ENCODE data around the gene RNF19B.
A peak's percentile ranks its signal among the peaks of the same experiment; 100 is the strongest.

Gene RNF19B

DNA sequence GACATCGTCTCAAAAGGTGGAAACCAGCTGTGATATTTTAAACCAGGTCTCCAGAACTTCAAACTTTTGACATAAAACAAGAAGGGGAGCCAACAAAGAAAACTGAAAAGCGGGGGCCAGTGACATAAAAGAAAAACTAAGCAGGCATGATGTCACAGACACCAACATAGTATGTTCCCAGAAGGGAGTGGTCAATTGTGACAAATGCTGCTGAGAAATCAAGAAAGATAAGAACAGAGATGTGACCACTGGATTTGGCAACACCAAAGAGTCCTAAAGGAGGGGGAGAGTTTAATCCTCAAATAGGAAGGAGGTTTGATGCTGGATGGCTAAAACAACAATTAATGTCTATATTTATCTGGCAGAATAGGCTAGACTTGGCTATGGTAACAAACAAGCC, 2.3 kb upstream of the RNF19B start:
- DNase-seq (ENCODE audit: low spot score), result no peak

GRCh38 chr1:32965251-32965747, 690 bp upstream of the RNF19B start:
- DNase-seq (ENCODE audit: low spot score), result no peak

DNA sequence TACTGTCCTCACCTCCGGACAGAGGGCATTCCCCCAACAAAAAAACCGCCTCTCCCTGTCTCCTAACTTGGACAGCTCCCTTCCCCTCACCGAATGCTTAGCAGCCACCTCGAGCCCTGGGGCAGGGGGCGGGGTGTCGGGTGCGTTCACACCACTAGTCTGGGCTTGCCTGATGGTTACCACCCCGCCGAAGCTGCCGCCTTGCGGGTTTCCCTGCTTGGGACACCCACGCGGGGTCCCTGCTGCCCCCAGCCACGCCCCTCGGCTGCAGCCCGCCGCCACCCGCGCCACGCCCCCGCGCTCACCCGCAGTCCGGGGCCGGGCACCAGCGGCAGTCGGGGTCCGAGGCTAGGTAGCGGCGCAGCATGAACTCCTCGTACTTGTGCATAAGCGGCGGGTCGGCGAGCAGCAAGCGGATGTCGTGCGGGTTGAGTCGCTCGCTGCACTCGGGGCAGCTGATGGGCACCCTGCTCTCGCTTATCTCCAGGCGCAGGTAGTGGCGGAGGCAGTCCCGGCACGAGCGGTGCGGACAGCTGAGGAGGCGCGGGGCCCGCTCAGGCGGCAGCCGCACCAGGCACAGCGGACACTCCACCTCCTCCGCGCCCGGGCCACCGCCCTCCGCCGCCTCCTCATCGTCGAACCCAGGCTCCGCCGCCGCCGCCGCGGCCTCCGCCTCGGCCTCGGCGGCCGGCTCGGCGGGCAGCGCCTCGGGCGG, 706 bp downstream of the RNF19B start:
- DNase-seq (ENCODE audit: low spot score), result peak; percentile 73

DNA sequence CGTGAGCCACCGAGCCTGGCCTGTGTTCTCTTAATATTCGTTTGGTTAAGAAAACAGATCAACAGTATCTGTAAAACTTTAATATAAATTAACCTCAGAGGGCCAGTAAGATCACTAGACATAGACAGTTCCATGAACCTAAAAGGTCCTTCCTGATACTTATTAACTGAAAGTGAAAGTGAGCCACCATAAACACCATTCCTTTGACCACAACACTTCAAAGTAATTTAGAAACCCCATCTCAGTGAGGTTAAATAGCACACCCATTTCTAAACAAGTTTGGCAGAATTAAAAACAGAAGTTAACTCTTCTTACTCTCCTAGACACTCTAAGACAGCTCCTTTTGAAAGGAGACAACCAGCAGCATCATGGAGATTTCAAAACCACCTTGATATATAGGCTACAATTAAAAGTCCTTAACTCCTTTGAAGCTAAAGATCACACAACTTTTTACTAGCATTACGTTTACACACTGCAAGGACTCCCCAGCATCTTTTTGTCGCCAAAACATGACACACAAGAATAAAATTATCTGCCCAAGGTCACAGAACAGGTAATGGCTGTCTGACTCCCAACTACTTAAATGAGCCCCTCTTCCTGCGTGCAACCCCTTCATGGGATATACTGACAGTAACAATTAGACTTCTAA, 2.2 kb downstream of the RNF19B start:
- DNase-seq (ENCODE audit: low spot score), result peak; percentile 38

DNA sequence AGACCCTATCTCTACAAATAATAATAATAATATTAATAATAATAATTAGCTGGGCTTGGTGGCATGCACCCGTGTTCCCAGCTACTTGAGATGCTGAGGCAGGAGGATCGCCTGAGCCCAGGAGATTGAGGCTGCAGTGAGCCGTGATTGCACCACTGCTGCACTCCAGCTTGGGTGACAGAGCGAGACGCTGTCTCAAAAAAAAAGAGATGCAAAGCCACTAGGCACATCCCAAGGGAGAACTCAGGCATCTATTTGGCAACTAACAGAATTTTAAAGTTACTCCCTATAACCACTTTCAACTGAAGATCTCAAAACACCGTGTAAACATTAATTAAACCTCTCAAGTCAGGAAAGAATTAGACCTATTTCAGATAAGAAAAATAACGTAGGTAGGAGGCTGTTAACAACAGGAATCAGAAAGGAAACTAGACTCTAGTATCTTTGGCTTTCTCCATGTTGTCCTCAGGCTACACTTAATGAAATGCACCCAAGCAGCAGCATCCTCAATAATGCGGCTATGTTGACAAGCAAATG, 3.7 kb downstream of the RNF19B start:
- DNase-seq (ENCODE audit: low spot score), result peak; percentile 36

- DNase-seq (ENCODE audit: low spot score), result no peak
Measured at GRCh38 chr1:32960342-32960741, 4.3 kb downstream of the RNF19B start.

DNA sequence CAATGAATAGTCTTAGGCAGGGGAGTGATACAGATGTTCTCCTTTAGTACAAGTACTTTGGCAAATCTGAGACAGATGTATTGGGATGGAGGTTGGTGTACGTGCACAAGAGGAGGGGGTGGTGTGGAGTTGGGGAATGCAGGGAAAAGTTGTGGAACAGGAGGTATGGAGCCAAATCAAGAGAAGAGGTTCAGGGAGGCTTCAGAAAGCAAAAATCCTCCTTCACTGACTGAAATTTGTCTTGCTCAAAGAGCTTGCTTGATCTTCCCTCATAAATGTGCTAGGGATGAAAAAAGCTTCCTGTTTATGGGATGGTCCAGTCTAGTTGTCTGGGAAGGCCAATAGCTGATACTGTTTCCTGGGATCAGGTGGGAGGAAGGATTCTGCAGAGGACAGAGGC, 5.8 kb downstream of the RNF19B start:
- no peak for DNase-seq (ENCODE audit: low spot score)

- DNase-seq (ENCODE audit: low spot score), result no peak
Measured at GRCh38 chr1:32957017-32957416, 7.6 kb downstream of the RNF19B start.

DNA sequence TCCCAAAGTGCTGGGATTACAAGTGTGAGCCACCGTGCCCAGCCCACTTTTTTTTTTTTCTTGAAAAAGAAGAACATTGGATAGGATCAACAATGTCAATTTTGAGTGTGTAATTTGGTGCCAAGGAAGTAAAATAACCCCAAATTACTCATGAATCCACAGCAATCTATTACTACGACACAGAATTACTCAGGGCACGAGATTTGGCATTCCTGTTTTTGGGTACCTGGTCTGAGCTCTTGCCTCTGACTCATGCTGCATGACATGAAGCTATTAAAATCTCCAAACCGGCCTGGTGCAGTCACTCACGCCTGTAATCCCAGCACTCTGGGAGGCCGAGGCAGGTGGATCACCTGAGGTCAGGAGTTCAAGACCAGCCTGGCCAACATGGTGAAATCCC, 10.4 kb downstream of the RNF19B start:
- no peak for DNase-seq (ENCODE audit: low spot score)

- no peak for DNase-seq (ENCODE audit: low spot score)
Measured at GRCh38 chr1:32953495-32953894, 11.1 kb downstream of the RNF19B start.

GRCh38 chr1:32949519-32949918, 15.1 kb downstream of the RNF19B start:
- no peak for DNase-seq (ENCODE audit: low spot score)

DNA sequence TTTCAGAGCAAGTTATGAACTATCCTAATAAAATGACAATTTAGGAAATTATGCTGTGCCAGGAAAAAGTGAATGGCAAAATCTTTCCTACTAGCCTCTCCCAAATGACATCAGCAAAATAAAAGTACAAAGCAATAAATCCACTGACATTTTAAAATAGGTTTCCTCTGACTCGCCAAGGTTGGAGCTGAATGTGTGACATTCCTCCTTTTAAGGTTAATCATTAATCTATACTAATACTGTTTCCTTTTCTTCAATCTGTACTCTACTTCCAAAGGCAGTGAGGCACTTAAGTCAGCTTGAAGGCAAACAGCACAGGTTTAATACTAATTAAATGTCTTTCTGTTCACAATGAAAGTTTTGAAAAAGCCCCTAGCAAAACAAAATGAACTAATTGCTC, 15.7 kb downstream of the RNF19B start:
- DNase-seq (ENCODE audit: low spot score), result no peak

DNA sequence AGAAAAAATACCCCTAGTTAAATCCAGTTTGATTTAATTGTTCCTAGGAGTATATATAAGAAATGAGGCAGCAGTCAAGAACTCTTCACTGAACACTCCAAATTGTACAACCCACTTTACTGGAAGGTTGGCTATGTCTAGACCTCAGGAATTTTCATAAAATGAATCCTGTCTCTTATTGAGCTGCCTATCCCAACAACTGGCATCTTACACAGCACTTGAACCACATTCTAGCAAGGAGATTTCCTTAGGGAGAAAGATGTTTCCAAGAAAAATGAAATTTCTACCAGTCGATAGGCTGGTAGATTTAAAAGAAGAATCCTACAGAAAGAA, 16.3 kb downstream of the RNF19B start:
- no peak for DNase-seq (ENCODE audit: low spot score)

- no peak for DNase-seq (ENCODE audit: low spot score)
Measured at GRCh38 chr1:32947669-32948389, 16.8 kb downstream of the RNF19B start.

GRCh38 chr1:32946413-32946812, 18.2 kb downstream of the RNF19B start:
- DNase-seq (ENCODE audit: low spot score), result no peak

GRCh38 chr1:32944180-32944579, 20.4 kb downstream of the RNF19B start:
- no peak for DNase-seq (ENCODE audit: low spot score)

GRCh38 chr1:32939655-32940371, 24.8 kb downstream of the RNF19B start:
- no peak for DNase-seq (ENCODE audit: low spot score)

DNA sequence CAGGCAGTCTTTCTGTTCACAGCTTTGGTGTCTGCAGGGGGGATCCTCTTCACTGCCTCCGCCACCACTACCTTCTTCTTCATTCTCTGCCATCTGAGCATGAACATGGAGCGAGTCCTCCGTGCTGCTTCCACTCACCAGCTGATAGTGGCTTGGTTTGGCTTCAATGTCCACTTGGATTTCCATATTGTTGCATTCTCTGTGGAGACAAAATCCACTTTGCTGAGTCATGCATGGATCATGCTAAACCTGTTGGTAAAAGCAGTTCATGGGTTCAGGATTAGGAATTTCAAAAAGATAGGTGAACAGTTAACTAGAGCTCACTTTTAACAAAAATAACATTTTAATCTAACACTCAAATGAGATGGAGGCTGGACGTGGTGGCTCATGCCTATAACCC, 27.5 kb downstream of the RNF19B start:
- no peak for DNase-seq (ENCODE audit: low spot score)

DNA sequence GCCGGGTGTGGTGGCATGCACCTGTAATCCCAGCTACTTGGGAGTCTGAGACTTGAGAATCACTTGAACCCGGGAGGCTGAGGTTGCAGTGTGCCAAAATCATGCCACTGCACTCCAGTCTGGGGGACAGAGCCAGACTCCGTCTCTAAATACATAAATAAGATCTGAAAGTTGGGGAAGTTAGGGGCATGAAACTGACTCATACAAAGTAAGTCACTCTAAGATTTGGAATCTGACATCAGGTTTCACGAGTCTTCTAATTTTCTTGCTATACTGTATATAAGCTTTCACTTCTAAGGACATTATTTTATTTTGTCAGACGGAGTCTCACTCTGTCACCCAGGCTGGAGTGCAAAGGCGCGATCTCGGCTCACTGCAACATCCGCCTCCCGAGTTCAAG, 30.1 kb downstream of the RNF19B start:
- DNase-seq (ENCODE audit: low spot score), result no peak

DNA sequence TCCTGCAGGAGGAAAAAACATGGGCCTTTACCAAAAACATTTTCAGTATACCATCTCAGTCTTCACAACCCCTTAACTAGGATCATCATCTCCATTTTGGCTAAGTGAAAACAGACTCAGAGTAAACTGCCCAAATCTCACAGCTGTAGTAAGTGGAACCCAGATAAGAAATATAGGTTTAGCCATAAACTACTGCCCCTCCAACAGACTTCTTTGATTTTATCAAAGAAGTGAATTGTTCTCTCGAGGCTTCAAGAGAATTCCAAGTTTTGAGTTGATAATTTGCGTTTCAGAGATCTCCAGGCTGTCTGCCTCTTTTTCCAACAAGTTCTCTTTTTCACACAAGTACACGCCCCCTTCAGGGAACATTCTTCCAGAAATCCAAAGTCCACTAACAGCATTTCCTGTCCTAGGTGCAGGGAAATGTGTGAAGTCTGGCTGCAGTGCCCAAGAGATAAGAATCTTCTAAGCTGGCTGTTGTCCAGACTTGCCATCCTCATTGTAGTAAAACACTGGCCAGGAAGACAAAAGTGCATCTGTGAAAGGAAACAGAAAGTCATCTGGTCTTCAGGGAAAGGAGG, 30.8 kb downstream of the RNF19B start:
- no peak for DNase-seq (ENCODE audit: low spot score)

GRCh38 chr1:32931760-32932159, 32.8 kb downstream of the RNF19B start:
- no peak for DNase-seq (ENCODE audit: low spot score)

- DNase-seq (ENCODE audit: low spot score), result no peak
Measured at GRCh38 chr1:32929366-32929765, 35.2 kb downstream of the RNF19B start.

All from germinal center (tissue), 1 donor.